ENCODE results near the gene TREX2.

DNA sequence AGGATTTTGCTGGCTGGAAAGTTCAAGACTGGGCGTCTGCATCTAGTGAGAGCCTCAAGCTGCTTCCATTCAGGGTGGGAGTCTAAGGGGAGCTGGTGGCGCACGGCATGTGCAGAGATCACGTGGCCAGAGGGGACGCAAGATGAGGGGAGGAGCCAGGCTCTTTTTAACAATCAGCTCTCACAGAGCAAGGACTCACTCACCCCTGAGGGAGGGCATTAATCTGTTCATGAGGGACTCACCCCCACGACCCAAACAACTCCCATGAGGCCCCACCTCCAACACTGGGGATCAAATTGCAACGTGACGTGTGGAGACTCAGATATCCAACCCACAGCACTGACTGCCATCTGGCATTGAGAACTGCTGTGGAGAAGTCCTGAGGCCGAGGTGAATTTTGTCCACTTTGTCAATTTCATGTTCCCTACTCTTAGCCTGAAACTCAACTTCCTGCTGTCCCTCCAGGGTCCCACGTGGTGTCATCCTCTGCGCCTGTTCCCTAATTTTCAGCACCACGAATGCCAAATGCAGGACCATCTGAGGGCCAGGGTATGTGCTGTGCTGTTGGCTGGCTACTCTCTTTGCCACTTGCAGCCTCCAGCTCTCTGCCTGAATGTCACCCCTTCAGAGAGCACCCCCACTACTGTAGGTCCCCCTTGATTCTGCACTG is 28.9 kb downstream of the TREX2 start:
- TF ChIP-seq CTCF (IDR thresholded peaks at IDR 0.05) = no peak
- TF ChIP-seq POLR2A (IDR thresholded peaks at IDR 0.05) = no peak
- TF ChIP-seq EP300 (IDR thresholded peaks at IDR 0.05) = no peak

All from ovary (tissue), 3 donors.